ENCODE data around the gene KCNK4. TPM values are rescaled to one million over a fixed set of nuclear protein-coding genes. Genes with fewer than 3 reads are reported as not detected.

Gene KCNK4
- total RNA-seq, 8 experiments from 2014 or later: 0.25 to 0.78 (median 0.61) TPM; not detected in 3

- peaks cover 3 to 10% of the 10 kb centered on the region in 2 donors for H3K4me1 ChIP-seq (replicated peaks in 1 of 2)
- 13 to 100% (median 91%) methylated on average over 2 to 7 of the region's 42 CpGs; no CpG with 5 or more reads in 7 of the 10 experiments for WGBS, 10 experiments
- in situ Hi-C loops (cut with MboI; ENCODE audit: low pct_unique_long_range_greater_than_20kb in 2 of 9, low sequenced_read_pairs in 9 of 9, unreplicated experiment in 9 of 9): no loop called here
- peak overlapping the region; percentile 29 to 39 (median 34) for H3K4me3 ChIP-seq
- peak in 6 of 8 experiments; percentile 12 to 43 (median 36) for ATAC-seq (replicated peaks in 6 of 8)
- no peak overlapping the region for H3K27ac ChIP-seq
These were observed 1.6 kb downstream of the KCNK4 start for GRCh38 chr11:64292460-64293254.

- in situ Hi-C loops (cut with MboI; ENCODE audit: low pct_unique_long_range_greater_than_20kb in 2 of 9, low sequenced_read_pairs in 9 of 9, unreplicated experiment in 9 of 9): no loop called here
- 0 to 80% (median 60%) methylated on average over 1 of the region's 3 CpGs; no CpG with 5 or more reads in 7 of the 10 experiments for WGBS, 10 experiments
- Histone ChIP-seq H3K27ac (no peak overlapping the region), H3K4me1 (replicated peaks in 1 of 2) (peaks cover 3 to 20% of the 10 kb centered on the region in 2 donors), H3K4me3 (no peak overlapping the region)
- peak in 1 of 8 experiments; percentile 4 for ATAC-seq (replicated peaks in 6 of 8)
These were observed 3.7 kb downstream of the KCNK4 start for GRCh38 chr11:64294774-64295173.

- no peak overlapping the region for H3K27ac ChIP-seq
- in situ Hi-C loops (cut with MboI; ENCODE audit: low pct_unique_long_range_greater_than_20kb in 2 of 9, low sequenced_read_pairs in 9 of 9, unreplicated experiment in 9 of 9): no loop called here
- 52 to 100% (median 83%) methylated on average over 1 to 2 of the region's 4 CpGs; no CpG with 5 or more reads in 6 of the 10 experiments for WGBS, 10 experiments
These were observed 4.7 kb downstream of the KCNK4 start for GRCh38 chr11:64295760-64296159.

DNA sequence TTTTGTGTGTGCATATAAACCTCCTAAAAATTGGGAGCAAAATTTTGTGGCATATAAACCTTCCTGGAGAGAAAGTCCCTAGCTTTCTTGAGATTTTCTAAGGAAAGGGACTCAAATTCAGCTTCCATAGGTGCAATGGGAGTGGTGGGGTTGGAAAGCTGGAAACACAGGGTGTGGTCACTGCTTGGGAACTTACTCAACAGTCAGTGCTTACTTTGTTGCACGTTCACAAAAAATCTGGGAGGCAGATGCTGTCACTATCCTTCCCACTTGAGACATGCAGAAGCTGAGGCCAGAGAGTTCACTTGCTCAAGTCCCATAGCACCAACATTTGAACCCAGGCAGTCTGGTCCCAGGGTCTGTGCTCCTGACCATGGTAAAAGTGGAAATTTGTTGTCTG, 5.1 kb downstream of the KCNK4 start:
- in situ Hi-C loops (cut with MboI; ENCODE audit: low pct_unique_long_range_greater_than_20kb in 2 of 9, low sequenced_read_pairs in 9 of 9, unreplicated experiment in 9 of 9): no loop called here
- ATAC-seq (replicated peaks in 6 of 8): peak in 2 of 8 experiments; percentile 7 to 21
- no peak overlapping the region for H3K4me3 ChIP-seq

More at GRCh38 chr11:64295760-64296159, 4.7 kb downstream of the KCNK4 start:
- Histone ChIP-seq H3K4me1 (replicated peaks in 1 of 2) (peaks cover 3 to 26% of the 10 kb centered on the region in 2 donors), H3K4me3 (no peak overlapping the region)
- ATAC-seq (replicated peaks in 6 of 8): no peak

GRCh38 chr11:64296830-64297698, 6.0 kb downstream of the KCNK4 start:
- peak in 1 of 8 experiments; percentile 8 for ATAC-seq (replicated peaks in 6 of 8)
- H3K4me1 ChIP-seq (replicated peaks in 1 of 2): peaks cover 0 to 22% of the 10 kb centered on the region in 2 donors
- in situ Hi-C loops (cut with MboI; ENCODE audit: low pct_unique_long_range_greater_than_20kb in 2 of 9, low sequenced_read_pairs in 9 of 9, unreplicated experiment in 9 of 9): no loop called here
- no peak overlapping the region for H3K27ac ChIP-seq
- no peak overlapping the region for H3K4me3 ChIP-seq
- 4 to 10% (median 10%) methylated on average over 2 to 16 of the region's 34 CpGs; no CpG with 5 or more reads in 5 of the 10 experiments for WGBS, 10 experiments

More for the DNA sequence above, 5.1 kb downstream of the KCNK4 start:
- Histone ChIP-seq H3K27ac (no peak overlapping the region), H3K4me1 (replicated peaks in 1 of 2) (peaks cover 1 to 24% of the 10 kb centered on the region in 2 donors)
- WGBS, 10 experiments: 0 to 60% (median 8%) methylated on average over 1 of the region's 1 CpG; no CpG with 5 or more reads in 4 of the 10 experiments

- Histone ChIP-seq H3K4me1 (replicated peaks in 1 of 2) (peaks cover 0 to 22% of the 10 kb centered on the region in 2 donors), H3K27ac (no peak overlapping the region), H3K4me3 (no peak overlapping the region)
- 29 to 93% (median 77%) methylated on average over 1 to 15 of the region's 18 CpGs; no CpG with 5 or more reads in 1 of the 10 experiments for WGBS, 10 experiments
- no peak for ATAC-seq (replicated peaks in 6 of 8)
- in situ Hi-C loops (cut with MboI; ENCODE audit: low pct_unique_long_range_greater_than_20kb in 2 of 9, low sequenced_read_pairs in 9 of 9, unreplicated experiment in 9 of 9): no loop called here
These were observed 6.7 kb downstream of the KCNK4 start for GRCh38 chr11:64297699-64298358.

- ATAC-seq (replicated peaks in 6 of 8): peak; percentile 6 to 39 (median 29)
- Histone ChIP-seq H3K4me3 (peak overlapping the region in 2 of 5 donors; percentile 7 to 9), H3K27ac (no peak overlapping the region), H3K4me1 (replicated peaks in 1 of 2) (peaks cover 5 to 26% of the 10 kb centered on the region in 2 donors)
- WGBS, 10 experiments: 24 to 59% (median 29%) methylated on average over 1 to 9 of the region's 60 CpGs; no CpG with 5 or more reads in 5 of the 10 experiments
- in situ Hi-C loops (cut with MboI; ENCODE audit: low pct_unique_long_range_greater_than_20kb in 2 of 9, low sequenced_read_pairs in 9 of 9, unreplicated experiment in 9 of 9): no loop called here
These were observed 8.1 kb downstream of the KCNK4 start for GRCh38 chr11:64298966-64299846.

DNA sequence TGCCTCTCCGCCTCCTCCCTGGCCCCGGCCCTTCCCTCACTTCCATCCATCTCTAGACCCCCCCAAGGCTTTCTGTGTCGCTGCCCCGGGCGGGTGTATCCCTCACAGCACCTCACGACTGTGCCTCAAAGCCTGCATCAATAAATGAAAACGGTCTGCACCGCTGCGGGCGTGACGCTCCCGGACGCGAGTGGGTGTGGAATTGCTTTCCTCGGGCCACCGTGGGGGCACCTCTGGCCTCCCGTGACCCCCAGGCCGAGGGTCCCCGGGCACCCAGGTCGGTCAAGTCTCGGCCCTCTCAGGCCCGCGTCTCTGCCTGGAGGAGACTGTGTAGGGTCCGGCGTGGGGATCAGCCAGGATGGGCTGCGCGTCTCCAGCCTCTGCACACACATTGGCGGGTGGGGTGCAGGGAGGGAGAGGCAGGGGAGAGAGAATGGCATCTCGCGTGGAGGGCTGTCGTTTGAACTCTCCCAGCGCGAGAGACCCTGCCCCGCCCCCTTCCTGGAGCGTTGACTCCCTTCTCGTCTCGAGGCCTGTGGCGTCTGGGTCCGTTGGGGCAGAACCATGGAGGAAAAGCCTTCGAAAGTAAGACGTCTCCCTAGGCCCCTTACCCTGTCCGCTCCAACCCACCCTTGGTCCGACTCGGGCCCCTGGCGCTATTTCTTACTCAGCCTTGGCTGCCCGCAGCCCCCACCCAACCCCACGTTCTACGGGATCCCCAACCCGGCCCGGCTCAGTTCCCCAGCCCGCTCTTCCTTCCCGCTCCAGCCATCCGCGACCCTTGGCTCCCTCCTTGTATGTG, 8.9 kb downstream of the KCNK4 start, which contains the start of gene CATSPERZ:
Gene CATSPERZ, plus strand, starts transcription at position 512 of the 802 bp plus-strand sequence. Its CDS starts 53 bp downstream, at position 565.
- peaks cover 5 to 26% of the 10 kb centered on the region in 2 donors for H3K4me1 ChIP-seq (replicated peaks in 1 of 2)
- WGBS, 10 experiments: 7 to 50% methylated on average over 2 to 3 of the region's 54 CpGs; no CpG with 5 or more reads in 8 of the 10 experiments
- in situ Hi-C loops (cut with MboI; ENCODE audit: low pct_unique_long_range_greater_than_20kb in 2 of 9, low sequenced_read_pairs in 9 of 9, unreplicated experiment in 9 of 9): no loop called here
- no peak within 1 kb of the TSS for H3K27ac ChIP-seq
- H3K4me3 ChIP-seq: peak within 1 kb of the TSS in 2 of 5 donors; percentile 7 to 9
- ATAC-seq (replicated peaks in 6 of 8): peak in 1 of 8 experiments; percentile 0

- no peak for ATAC-seq (replicated peaks in 6 of 8)
- Histone ChIP-seq H3K4me3 (peak overlapping the region in 1 of 5 donors; percentile 35), H3K27ac (no peak overlapping the region), H3K4me1 (replicated peaks in 1 of 2) (peaks cover 12 to 27% of the 10 kb centered on the region in 2 donors)
- in situ Hi-C loops (cut with MboI; ENCODE audit: low pct_unique_long_range_greater_than_20kb in 2 of 9, low sequenced_read_pairs in 9 of 9, unreplicated experiment in 9 of 9): no loop called here
- WGBS, 10 experiments: 67 to 95% (median 85%) methylated on average over 3 to 4 of the region's 13 CpGs; no CpG with 5 or more reads in 7 of the 10 experiments
These were observed 12.3 kb downstream of the KCNK4 start for GRCh38 chr11:64303109-64304031.

DNA sequence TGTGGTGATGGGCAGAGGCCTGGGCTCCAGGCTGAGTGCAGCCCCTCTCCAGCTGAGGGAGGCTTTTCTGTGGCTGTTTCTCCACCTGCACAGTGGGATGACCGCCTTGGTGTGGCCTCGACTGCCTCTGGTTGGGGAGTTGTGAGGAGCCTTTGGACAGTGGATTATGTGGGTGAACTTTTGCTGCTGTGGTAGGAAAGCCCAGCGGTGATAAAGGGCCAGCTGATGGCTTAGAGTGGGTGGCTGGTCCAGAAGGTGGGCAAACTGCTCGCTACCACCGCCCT, 12.9 kb downstream of the KCNK4 start:
- Histone ChIP-seq H3K4me1 (replicated peaks in 1 of 2) (peaks cover 12 to 27% of the 10 kb centered on the region in 2 donors), H3K27ac (no peak overlapping the region), H3K4me3 (peak overlapping the region; percentile 35 to 67 (median 40))
- ATAC-seq (replicated peaks in 6 of 8): no peak
- in situ Hi-C loops (cut with MboI; ENCODE audit: low pct_unique_long_range_greater_than_20kb in 2 of 9, low sequenced_read_pairs in 9 of 9, unreplicated experiment in 9 of 9): no loop called here
- WGBS, 10 experiments: 0 to 72% (median 40%) methylated on average over 1 to 2 of the region's 5 CpGs; no CpG with 5 or more reads in 7 of the 10 experiments
